Activated CD8-positive, alpha-beta memory T cell treated with anti-CD3 and anti-CD28 coated beads for 36 hours (primary cell): ENCODE measurements around the gene DRAM2. TPM values are rescaled to one million over a fixed set of nuclear protein-coding genes. Genes with fewer than 3 reads are reported as not detected.
"Not testable (repeated sequence)": the region's sequence is repeated elsewhere in the genome, so short reads cannot be mapped to it uniquely, and the experiment has no call there.

Experiments used
- CTCF ChIA-PET: fragments of 350-600 bp; sonication (Branson Sonifier 250); formaldehyde crosslinking; loops from one replicate; lab custom pipeline; 2021; ENCODE audit warnings: antibody characterized with exemption; lab: Charles Lee
- POLR2A ChIA-PET: fragments of 350-600 bp; sonication (Branson Sonifier 250); formaldehyde crosslinking; loops from one replicate; lab custom pipeline; 2021; ENCODE audit warnings: antibody characterized with exemption; lab: Charles Lee
- total RNA-seq, 2 experiments: library from RNA; stranded (reverse); gene quantifications; one replicate each; pipeline ENCODE4 v1.2.3, GENCODE V29; 2021

The DRAM2 gene
- total RNA-seq, 2 experiments from 2014 or later, result 26.9 to 27.8 TPM

GRCh38 chr1:111097356-111098099, 42.4 kb downstream of the DRAM2 start:
- POLR2A ChIA-PET, result no interaction called here

DNA sequence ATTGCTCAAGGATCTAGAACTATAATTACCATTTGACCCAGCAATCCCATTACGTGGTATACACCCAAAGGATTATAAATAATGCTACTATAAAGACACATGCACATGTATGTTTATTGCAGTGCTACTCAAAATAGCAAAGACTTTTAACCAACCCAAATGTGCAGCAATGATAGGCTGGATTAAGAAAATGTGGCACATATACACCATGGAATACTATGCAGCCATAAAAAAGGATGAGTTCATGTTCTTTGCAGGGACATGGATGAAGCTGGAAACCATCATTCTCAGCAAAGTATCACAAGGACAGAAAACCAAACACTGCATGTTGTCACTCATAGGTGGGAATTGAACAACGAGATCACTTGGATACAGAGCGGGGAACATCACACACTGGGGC, 44.5 kb downstream of the DRAM2 start:
- CTCF ChIA-PET, POLR2A ChIA-PET: not testable (repeated sequence)

More at GRCh38 chr1:111097356-111098099, 42.4 kb downstream of the DRAM2 start:
- CTCF ChIA-PET, result no interaction called here

DNA sequence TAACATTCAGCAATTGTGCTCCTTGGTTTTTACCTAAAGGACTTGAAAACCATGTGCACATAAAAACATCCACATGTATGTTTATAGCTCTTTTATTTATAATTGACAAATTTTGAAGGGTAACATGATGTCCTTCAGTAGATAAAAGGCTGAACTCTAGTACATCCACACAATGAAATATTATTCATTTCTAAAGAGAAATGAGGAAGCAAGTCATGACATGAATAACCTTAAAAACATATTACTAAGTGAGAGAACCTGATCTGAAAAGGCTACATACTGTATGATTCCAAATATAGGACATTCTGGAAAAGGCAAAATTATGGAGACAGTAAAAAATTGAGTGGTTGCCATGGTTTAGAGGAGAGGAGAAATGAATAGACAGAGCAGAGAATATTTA, 50.3 kb downstream of the DRAM2 start:
- ChIA-PET CTCF (no interaction called here), POLR2A (no interaction called here)

DNA sequence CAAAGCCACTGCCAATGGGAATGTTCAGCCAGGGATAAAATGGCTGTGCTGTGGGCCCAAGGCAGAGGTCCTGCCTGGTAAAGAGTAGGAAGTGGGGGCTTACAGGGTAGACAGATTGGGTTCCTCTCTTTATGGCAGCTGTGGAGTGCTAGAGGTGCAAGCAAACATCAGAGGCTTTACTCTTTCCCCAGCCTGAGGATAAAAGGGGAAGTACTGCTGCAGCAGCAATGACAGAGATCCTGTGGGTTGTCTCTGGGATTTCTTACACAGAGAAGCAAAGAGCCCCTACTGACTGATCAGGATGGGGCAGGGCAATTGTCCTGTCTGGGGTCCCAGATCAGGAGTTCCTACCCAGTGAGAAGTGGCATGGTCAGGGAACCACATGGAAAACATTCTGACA, 54.2 kb downstream of the DRAM2 start:
- POLR2A ChIA-PET, result no interaction called here
- CTCF ChIA-PET, result no interaction called here

DNA sequence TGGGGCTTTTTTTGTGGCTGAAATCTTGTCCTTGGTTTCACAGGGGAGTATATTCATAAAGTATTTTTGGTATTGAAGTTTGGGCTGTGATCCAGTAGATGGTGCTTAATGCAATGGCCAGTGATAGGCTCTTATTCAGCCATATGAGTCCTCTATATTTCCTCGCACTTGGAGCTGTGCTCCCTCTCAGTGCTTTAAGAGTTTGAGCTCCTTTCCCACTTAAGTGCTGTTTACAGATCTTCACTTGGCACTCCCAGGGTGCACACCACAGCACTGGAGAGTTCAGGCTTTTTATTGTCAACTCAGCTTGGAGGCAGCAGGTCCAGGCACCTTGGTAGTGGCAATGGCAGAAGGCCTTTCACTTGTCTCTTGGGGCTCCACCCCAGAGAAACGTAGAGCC, 54.9 kb downstream of the DRAM2 start:
- POLR2A ChIA-PET, result no interaction called here
- CTCF ChIA-PET, result no interaction called here

GRCh38 chr1:111082421-111083203, 57.3 kb downstream of the DRAM2 start:
- CTCF ChIA-PET, result no interaction called here
- POLR2A ChIA-PET, result no interaction called here

GRCh38 chr1:111079329-111079728, 60.6 kb downstream of the DRAM2 start:
- CTCF ChIA-PET, POLR2A ChIA-PET: not testable (repeated sequence)

- CTCF ChIA-PET, POLR2A ChIA-PET: not testable (repeated sequence)
These were observed 62.6 kb downstream of the DRAM2 start for GRCh38 chr1:111077312-111077711.

Other genes with a start within 250 kb of the DRAM2 start
- gene LRIF1, start 176.2 kb downstream of the DRAM2 start, total RNA-seq, result 10 to 100 TPM; 13.1 to 14.0 TPM
- gene CEPT1, start 130 bp upstream of the DRAM2 start, total RNA-seq, result 10 to 100 TPM; 36.3 to 37.3 TPM
- gene DENND2D, start 60.6 kb upstream of the DRAM2 start, total RNA-seq, result 100 to 1,000 TPM; 232 TPM
- gene CHI3L2, start 87.6 kb upstream of the DRAM2 start, total RNA-seq, result 1 to 10 TPM; 2.1 to 2.6 TPM
- gene CHIA, start 150.8 kb upstream of the DRAM2 start, total RNA-seq, result not detected